ENCODE data around the gene C1orf116. TPM values are rescaled to one million over a fixed set of nuclear protein-coding genes. Genes with fewer than 3 reads are reported as not detected.

The C1orf116 gene
- total and polyA plus RNA-seq, 10 donors = 0.02 to 1.0 (median 0.27) TPM; not detected in 1

- intact Hi-C loops (cut with DNase I; ENCODE audit: low total_unique reads) = loop anchor here (10.0 kb wide), 1 partner anchor 74 kb away; no protein-coding TSS in a partner anchor
- DNase-seq = no peak
- H3K27me3 ChIP-seq (replicated peaks in 1 of 7) = no peaks in the 10 kb centered on the region
- no peaks in the 10 kb centered on the region for H3K9me3 ChIP-seq
- 59 to 66% (median 62%) methylated on average over 5 of the region's 5 CpGs for WGBS, 5 donors
- no peaks in the 10 kb centered on the region for H3K36me3 ChIP-seq
- TF ChIP-seq POLR2A (IDR thresholded peaks at IDR 0.05) (no peak), CTCF (IDR thresholded peaks at IDR 0.05 in 8 of 11, conservative IDR thresholded peaks at IDR 0.05 in 3 of 11) (no peak), POLR2AphosphoS5 (IDR thresholded peaks at IDR 0.05) (no peak)
- H3K4me3 ChIP-seq = no peak overlapping the region
- H3K4me1 ChIP-seq = peaks cover 0 to 8% (median 0%) of the 10 kb centered on the region in 6 donors
- H3K27ac ChIP-seq = no peak overlapping the region
Observed at GRCh38 chr1:207000651-207001291, 31.8 kb downstream of the C1orf116 start.

GRCh38 chr1:206998816-206999215 lies 33.7 kb downstream of the C1orf116 start:
- DNase-seq = no peak
- Histone ChIP-seq H3K9me3 (no peaks in the 10 kb centered on the region), H3K27me3 (replicated peaks in 1 of 7) (peaks cover 0 to 9% (median 0%) of the 10 kb centered on the region in 7 donors), H3K27ac (no peak overlapping the region), H3K4me1 (no peaks in the 10 kb centered on the region), H3K36me3 (no peaks in the 10 kb centered on the region), H3K4me3 (no peak overlapping the region)
- WGBS, 5 donors = 49 to 94% (median 75%) methylated on average over 2 of the region's 2 CpGs
- intact Hi-C loops (cut with DNase I; ENCODE audit: low total_unique reads) = no loop called here
- TF ChIP-seq POLR2A (IDR thresholded peaks at IDR 0.05) (no peak), CTCF (IDR thresholded peaks at IDR 0.05 in 8 of 11, conservative IDR thresholded peaks at IDR 0.05 in 3 of 11) (no peak), POLR2AphosphoS5 (IDR thresholded peaks at IDR 0.05) (no peak)

- intact Hi-C loops (cut with DNase I; ENCODE audit: low total_unique reads) = no loop called here
Observed at GRCh38 chr1:206992790-206993189, 39.8 kb downstream of the C1orf116 start.

More at GRCh38 chr1:206992790-206993189, 39.8 kb downstream of the C1orf116 start:
- no peaks in the 10 kb centered on the region for H3K36me3 ChIP-seq
- no peaks in the 10 kb centered on the region for H3K9me3 ChIP-seq
- no peak for DNase-seq
- no peaks in the 10 kb centered on the region for H3K4me1 ChIP-seq
- H3K27me3 ChIP-seq (replicated peaks in 1 of 7) = peaks cover 0 to 14% (median 0%) of the 10 kb centered on the region in 7 donors
- no peak overlapping the region for H3K27ac ChIP-seq
- TF ChIP-seq CTCF (IDR thresholded peaks at IDR 0.05 in 8 of 11, conservative IDR thresholded peaks at IDR 0.05 in 3 of 11) = no peak
- TF ChIP-seq POLR2A (IDR thresholded peaks at IDR 0.05) = no peak
- TF ChIP-seq POLR2AphosphoS5 (IDR thresholded peaks at IDR 0.05) = no peak
- H3K4me3 ChIP-seq = no peak overlapping the region

Measured in spleen (tissue), 11 donors.